Cardiac septum (tissue), 1 donor: ENCODE results near the gene LYSMD4. TPM values are rescaled to one million over a fixed set of nuclear protein-coding genes. Genes with fewer than 3 reads are reported as not detected.
"Not testable (repeated sequence)": the region's sequence is repeated elsewhere in the genome, so short reads cannot be mapped to it uniquely, and the experiment has no call there.

Source experiments
- DNase-seq: peaks from one replicate; pipeline ENCODE4 v3.0.0-alpha.2; 2020; ENCODE audit warnings: low spot score
- intact Hi-C: fragments of 100-400 bp; cut with DNase I; formaldehyde crosslinking; loops from one replicate; pipeline ENCODE4 v1.14.0; 2022
- long read RNA-seq: library from polyadenylated mRNA; unstranded; transcript quantifications from one replicate; pipeline ENCODE4 v2.0.0, GENCODE V29; 2021
- total RNA-seq: library from RNA; stranded (reverse); fragmentation: NEBNext Ultra II Directional; extraction: Animal tissue kit (Norgen Biotek cat#: 25700); gene quantifications from one replicate; pipeline ENCODE4 v1.2.1, GENCODE V29; 2021
- donor health status: DM: no; HTN: no; CAD: no.

The LYSMD4 gene
- total RNA-seq: 12.7 TPM
- long read RNA-seq, partial matches to known transcripts: 6 of 38 reads
- long read RNA-seq, other reads (novel, unspliced or antisense): 29 of 38 reads

DNA sequence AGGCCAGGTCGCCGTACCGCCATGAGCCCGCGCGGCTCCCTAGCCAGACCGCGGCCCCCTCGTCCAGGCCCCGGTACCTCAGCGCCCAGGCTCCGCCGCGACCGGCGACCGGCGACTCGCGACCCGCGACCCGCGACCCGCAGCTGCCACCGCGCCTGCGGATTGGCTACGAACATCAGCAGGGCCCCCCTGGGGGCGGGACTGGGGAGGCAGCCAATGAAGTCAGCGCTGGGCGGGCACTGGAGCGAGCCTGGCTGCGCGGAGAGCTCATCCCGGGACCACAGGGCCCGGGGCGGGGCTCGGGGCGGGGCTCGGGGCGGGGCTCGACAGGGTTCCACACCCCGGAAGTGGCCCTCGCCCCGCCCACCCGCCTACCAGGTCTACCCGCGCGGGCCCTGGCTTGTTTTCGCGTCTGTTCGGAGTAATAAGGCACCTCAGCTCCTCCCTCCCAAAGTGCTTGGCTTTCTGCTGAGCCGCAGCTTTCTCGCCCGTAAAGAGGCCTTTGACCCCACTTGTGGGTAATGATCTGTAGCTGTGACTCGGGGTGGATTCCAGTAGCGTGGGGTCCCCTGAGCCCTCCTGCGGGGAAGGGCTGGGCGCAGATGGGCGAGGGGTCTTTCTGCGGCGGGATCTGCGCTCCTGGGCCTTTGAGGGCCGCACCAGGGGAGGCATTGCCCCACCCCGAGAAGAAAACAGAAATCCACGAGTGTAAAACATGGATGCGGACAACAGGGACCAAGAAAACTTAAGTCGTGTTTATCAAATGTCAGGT is at the start of gene LYSMD4:
LYSMD4 (minus strand) TSS at position 170 of the 772 bp plus-strand sequence. CDS start 1,438 bp downstream, outside the sequence.
- intact Hi-C loops: loop anchor here (10.0 kb wide), 1 partner anchor 629 kb away; the partner anchor contains the start of gene SYNM
- DNase-seq: peak; percentile 99

DNA sequence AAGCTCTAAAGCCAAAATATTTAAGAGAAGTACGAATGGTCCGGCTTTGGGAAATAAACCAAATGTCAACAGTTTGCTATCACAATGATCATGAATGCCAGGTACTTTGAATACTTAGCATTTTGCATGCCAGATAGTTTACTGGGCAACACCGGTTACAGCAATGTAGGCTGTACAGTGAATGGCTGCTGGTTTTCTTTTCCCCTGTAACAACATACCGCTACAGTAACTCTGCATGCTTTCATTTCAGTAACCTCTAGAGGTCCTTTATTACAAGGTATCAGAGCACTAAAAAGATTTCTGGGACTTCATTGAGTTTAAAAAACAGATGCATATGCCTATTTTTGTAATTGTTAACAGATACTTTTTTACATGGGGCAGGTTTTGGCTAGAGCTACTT is 48.8 kb upstream of the LYSMD4 start:
- intact Hi-C loops, DNase-seq: not testable (repeated sequence)

DNA sequence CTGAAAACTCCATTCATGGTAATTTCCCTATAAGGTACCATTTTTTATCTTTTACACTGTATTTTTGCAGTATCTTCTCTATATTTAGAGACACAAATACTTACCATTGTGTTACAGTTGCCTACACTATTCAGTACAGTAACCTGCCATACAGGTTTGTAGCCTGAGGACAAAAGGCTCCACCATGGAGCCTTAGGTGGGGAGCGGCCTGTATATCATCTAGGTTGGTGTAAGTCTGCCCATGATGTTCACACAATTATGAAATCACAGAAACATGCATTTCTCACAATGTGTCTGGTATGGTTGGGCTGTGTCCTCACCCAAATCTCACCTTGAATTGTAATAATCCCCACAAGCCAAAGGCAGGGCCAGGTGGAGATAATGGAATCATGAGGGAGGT is 43.9 kb upstream of the LYSMD4 start:
- intact Hi-C loops: no loop called here
- no peak for DNase-seq

DNA sequence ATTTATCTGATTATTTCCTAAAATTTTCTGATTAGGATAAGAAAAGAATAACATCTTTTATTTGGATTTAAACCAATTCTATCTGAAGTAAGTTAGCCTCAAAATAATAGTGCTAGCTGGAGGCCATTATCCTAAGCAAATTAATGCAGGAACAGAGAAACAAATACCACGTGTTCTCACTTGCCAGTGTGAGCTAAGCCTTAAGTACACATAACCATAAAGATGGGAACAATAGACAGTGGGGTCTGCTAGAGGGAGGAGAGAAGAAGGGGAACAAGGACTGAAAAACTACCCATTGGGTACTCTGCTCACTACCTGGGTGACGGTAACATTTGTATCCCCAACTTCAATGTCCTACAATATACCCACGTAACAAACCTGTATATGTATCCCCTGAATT is 31.3 kb upstream of the LYSMD4 start:
- intact Hi-C loops: no loop called here
- no peak for DNase-seq

DNA sequence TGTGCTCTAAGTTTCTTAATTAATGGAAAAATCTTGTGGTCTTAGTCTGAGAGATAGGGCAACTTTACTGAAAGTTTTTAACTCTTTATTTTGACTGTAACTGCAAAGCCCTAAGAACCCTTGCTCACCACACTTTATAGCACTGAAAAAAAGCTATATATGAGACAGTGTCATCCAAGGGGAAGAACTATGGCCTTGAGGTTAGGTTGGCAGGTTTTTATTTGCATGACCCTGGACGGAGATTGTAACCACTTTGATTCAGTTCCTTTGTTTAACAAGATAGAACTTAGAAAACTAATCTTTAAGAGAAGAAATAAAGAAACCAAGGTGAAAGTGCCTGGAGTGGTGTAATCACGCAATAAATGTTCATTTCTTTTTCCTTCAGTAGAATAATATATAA is 30.6 kb upstream of the LYSMD4 start:
- intact Hi-C loops: no loop called here
- no peak for DNase-seq

DNA sequence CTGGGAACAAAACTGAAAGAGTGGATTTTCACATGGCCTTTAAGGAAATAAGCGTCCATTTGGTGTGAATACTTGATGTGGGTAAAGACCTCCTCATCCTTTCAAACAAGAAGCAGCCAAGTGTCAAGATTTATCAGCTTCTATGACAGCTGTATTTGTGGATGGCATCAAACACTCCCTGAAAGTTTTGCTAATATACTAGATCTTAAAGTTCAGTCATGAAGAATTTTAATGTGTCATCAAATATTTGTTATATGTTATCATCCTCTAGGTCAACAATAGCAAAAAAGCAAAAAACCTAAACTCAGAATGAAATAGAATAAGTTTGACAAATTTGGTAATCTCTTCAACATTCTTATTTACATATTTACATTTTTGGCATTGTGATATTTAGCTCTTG is 29.1 kb upstream of the LYSMD4 start:
- no peak for DNase-seq
- intact Hi-C loops: no loop called here

DNA sequence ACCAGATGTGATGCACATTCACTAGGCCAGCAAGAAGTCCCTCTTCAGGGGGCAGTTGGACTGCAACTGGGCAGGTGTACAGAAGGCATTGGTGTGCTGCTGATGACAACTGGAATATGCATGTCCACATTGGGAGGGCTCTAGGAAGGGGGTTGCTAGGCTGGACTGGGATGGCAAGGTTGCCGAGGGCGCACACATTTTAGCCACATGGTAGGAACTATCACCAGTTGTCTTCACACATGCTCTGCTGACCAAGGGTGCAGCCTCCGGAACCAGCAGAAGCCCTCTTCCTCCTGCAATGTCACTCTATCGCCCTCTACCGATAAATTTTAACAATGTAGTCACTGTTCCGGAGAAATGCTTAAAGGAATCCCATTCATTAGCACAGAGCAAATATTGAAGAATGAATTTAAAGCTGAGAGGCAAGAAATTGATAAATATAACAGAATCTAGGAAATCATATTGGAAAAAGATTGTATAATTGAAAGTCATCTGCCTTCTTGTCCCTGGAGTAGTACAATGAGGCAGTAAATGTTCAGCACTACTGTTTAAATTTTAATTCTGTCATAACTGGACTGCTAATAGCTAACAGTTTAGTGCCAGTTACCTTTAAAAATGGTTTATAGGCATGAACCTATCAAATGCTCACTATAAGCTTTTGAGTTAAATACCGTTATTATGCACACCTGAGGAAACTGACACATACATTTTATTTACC is 22.6 kb upstream of the LYSMD4 start:
- peak; percentile 78 for DNase-seq
- intact Hi-C loops: loop anchor here (2.0 kb wide), 1 partner anchor 483 kb away; no protein-coding TSS in a partner anchor

DNA sequence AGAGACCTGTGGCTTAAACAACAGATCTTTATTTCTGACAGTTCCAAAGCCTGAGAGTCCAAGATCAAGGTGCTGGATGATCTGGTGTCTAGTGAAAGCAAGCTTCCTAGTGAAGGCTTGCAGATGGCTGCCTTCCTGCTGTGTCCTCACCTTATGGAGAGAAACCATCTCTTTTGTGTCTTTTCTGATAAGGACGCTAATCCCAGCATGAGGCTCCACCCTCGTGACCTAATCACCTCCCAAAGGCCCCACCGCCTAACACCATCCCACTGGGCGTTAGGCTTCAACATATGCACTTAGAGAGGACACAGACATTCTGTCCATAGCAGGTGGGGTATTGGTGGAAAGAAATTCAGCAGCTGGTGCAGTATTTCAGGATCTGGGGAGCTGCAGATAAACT is 19.8 kb upstream of the LYSMD4 start:
- DNase-seq: no peak
- intact Hi-C loops: no loop called here

DNA sequence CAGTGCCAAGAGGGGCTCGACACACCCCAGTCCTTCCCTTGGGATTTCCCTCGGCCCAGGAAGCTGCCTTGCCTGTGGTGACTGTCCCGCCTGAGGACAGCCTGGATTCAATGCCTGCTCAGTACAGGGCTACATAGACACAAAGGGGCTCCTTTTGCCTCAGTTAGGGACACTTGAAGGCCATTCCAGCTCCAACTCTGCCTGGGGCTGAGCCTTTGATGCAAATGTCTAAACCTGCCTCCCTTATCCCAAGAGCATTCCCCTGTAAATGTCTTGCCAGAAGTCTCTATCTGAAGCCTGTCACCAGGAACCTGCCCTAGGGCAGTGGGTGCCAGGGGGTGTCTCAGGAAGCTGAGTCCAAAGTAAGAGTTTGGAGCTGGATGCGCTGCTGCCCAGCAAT is 19.3 kb upstream of the LYSMD4 start:
- DNase-seq: no peak
- intact Hi-C loops: no loop called here

DNA sequence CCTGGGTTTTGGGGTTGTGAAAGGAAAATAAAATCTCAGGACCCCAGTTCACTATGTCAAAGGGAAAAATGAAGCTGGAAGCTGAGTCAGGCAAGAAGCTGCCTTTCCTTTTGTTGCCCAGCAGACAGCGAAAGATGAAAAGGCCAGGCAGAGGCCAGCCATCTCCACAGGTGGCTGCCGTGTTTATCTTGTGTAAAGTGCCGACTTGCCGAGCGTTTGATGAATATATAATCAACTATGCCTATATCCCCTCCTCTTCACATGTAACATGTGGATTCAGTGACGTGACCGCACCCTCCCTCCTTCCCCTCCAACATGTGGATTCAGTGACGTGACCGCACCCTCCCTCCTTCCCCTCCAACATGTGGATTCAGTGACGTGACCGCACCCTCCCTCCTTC is 17.1 kb upstream of the LYSMD4 start:
- DNase-seq, intact Hi-C loops: not testable (repeated sequence)

DNA sequence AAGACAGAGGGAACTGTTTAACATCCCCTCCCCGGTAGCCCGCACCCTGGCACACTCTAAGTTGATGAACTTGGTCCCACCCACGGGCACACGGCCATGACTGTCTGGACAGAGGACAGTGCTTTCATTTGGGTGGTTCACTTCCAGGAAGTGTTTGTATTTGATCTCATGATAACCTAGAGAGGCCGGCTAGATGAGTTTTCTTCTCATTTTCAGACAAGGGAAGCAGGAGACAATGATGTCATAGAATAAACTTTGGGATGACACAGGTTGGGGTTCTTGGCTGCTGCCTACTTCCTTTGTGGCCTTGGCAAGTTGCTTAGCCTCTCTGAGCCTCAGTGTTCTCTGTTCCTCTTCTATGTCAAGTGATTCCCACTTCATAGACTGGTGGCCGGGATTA is 16.1 kb upstream of the LYSMD4 start:
- intact Hi-C loops: no loop called here
- DNase-seq: no peak

DNA sequence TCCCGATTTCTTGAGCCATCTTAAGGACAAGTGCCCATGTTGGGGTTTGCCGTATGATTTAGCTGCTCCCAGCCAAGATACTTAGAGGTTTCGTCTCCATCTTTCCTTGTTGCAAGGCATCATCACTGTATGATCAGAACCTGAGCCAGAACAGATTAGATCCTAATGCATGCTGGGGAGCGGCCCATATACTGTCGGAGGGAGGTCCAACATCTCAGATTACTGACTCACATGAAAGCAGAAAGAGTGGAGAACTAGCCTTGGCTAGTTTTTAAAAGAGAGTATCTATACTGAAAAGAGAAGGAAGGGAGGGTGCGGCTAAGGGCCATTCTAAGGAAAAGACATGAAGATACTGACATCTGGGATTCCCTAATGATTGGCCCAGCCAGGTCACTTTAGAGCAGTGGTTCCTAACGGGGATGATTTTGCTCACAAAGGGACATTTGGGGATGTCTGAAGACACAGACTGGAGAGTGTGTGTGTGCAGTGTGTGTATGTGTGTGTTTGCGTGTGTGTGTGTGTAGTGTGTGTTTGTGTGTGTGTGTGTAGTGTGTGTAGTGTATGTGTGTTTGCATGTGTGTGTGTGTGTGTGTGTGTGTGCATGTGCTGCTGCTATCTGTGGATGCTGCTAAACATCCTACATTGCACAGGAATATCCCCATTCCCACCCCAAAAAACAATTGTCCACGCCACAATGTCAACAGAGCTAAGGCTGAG is 12.3 kb upstream of the LYSMD4 start:
- DNase-seq: no peak
- intact Hi-C loops: no loop called here

DNA sequence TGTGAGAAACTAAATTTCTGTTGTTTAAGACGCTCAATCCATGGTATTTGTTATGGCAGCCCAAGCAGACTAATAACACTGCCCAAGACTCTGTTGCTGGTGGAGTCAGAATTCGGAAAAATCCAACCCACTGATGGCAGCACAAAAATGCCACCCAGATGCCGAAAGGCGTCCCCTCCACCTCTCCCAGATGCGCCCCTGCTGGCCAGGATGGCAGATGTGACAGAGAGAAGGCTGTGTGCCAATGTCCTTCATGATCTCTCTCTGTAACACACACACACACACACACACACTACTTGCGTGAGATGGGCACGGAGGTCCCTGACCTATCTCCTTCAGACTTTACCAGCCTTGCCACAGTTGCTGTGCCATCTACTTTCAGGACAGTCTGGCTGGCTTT is 10.9 kb upstream of the LYSMD4 start:
- intact Hi-C loops: no loop called here
- DNase-seq: no peak

DNA sequence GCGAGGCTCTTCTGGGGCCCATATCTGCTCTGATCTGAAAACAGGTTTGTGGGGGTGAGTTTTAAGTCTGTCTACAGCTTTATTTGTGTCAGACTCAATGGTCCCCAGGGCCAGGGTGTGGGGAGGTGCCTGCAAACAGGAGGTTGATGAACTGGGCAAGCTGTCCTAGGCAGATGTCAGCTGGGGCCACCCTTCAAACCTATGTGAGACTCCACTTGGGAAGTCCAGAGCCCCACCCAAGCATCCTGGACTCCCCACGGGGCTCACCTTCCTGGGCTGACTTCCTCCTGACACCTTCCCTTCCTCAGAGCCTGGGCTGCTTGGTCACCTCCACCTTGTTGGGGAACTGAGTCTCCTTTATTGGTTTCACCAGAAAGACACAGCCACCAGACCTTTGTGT is 8.6 kb upstream of the LYSMD4 start:
- no peak for DNase-seq
- intact Hi-C loops: no loop called here

DNA sequence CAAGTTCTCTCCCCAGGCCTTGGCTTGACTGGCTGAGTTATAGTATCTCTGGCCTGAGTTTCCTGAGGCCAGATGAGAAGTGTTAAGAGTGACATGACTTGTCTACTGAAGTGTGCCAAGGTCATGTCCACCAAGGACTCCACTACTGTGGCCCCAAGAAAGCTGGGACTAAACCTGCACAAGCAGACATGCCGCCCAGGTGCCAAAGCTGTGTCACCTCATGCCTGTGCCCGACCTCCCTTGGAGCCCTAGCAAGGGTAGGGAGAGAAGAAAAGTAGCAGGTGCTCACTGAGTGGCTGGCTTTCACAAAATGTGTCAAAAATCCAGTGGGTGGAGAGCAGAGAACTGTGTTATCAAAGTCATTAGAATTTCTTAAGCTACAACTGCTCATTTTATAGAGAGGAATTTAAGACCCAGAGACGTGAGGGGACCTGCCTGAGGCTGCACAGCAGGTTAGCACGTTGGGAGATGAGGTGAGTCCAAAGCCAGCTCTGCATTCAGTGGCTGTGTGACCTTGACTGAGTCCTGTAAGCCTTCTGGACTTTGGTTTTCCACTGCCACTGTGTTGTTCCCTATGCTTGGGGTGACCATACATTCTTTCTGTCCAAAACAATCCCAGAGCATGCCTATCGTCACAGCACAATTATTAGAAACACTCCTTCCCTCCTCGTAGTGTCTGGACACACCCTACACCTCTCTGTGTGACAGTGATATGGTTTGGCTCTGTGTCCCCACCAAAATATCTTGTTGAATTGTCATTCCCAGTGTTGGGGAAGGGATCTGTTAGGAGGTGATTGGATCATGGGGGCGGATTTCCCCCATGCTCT is 5.0 kb upstream of the LYSMD4 start:
- DNase-seq: no peak
- intact Hi-C loops: loop anchor here (5.0 to 10.0 kb wide), 2 partner anchors 466 to 633 kb away; partner anchors contain the start of gene SYNM

DNA sequence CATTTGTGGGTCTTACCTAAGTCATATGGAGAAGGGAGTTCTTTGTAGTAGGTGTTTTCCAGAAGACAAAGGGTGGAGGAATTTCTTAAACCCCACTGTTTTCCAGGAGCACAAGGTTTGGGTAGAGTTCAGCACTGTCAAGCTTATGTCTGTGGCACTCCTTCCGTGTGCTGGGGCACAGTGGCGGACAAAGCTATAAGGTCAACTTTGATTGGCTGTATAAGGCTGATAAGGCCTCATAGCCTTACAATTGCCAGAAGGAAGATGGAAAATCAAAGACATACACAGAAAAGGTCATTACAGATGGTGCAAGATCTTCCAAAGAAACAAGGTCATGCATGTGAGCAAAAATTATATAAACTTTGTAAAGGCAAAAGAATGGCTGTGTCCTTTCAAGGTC is 3.5 kb upstream of the LYSMD4 start:
- intact Hi-C loops: loop anchor here (5.0 to 10.0 kb wide), 2 partner anchors 464 to 632 kb away; partner anchors contain the start of gene SYNM
- no peak for DNase-seq

DNA sequence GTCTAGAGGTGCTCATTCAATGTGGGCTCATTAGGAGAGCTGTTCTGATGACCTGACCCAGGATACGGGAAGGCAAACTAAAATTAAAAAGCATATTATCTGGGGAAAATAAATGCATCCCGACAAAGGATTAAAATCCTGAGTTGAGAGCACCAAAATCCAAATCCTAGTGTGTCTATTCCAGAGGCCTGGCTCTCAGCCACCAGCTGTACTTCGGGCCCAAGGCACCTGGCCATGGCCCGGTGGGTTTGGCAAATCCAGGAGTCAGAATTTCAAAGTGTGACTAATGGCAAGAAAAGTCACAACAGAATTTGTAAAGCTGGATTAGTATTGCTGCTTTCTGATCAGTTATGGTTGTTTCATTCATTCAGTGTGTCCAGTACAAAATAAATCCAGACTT is 2.6 kb upstream of the LYSMD4 start:
- DNase-seq: no peak
- intact Hi-C loops: loop anchor here (5.0 to 10.0 kb wide), 2 partner anchors 464 to 631 kb away; partner anchors contain the start of gene SYNM

DNA sequence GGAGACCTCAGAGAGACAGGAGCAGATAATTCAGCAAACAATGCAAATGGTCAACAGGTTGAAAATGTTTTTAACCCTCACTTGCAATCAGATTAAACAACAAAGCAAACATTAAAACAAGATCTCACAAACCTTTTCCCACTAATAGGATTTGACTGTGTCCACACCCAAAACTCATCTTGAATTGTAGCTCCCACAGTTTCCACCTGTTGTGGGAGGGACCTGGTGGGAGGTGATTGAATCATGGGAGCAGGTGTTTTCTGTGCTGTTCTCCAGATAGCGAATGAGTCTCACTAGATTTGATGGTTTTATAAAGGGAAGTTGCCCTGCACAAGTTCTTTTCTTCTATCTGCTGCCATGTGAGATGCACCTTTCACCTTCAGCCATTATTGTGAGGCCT is 1.3 kb upstream of the LYSMD4 start:
- DNase-seq: no peak
- intact Hi-C loops: loop anchor here (10.0 kb wide), 1 partner anchor 630 kb away; the partner anchor contains the start of gene SYNM

DNA sequence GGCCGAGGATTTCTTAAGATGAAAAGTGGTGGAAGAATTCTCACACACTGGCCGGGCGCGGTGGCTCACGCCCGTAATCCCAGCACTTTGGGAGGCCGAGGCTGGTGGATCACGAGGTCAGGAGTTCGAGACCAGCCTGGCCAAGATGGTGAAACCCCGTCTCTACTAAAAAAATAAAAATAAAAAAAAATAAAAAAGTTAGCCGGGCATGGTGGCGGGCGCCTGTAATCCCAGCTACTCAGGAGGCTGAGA is 729 bp upstream of the LYSMD4 start:
- intact Hi-C loops: loop anchor here (10.0 kb wide), 1 partner anchor 629 kb away; the partner anchor contains the start of gene SYNM
- DNase-seq: not testable (repeated sequence)
